Fibroblast of mammary gland (primary cell): ENCODE results near the gene ATIC.
A peak's percentile ranks its signal among the peaks of the same experiment; 100 is the strongest.

Experiments
- DNase-seq: peaks from one replicate; pipeline ENCODE4 v3.0.0-alpha.2; 2010; ENCODE audit warnings: low read depth
- H3K4me3 ChIP-seq: 2 replicates; pipeline ENCODE4 v1.5.1; 2011; ENCODE audit warnings: low read depth, mild to moderate bottlenecking, low read length, moderate library complexity; ENCODE audit not compliant: control insufficient read depth
- CTCF ChIP-seq: conservative IDR thresholded peaks from 2 replicates; pipeline ENCODE4 v1.5.1; 2011; ENCODE audit warnings: low read depth, low read length, inconsistent platforms; ENCODE audit not compliant: control insufficient read depth, insufficient read depth

ATIC gene

DNA sequence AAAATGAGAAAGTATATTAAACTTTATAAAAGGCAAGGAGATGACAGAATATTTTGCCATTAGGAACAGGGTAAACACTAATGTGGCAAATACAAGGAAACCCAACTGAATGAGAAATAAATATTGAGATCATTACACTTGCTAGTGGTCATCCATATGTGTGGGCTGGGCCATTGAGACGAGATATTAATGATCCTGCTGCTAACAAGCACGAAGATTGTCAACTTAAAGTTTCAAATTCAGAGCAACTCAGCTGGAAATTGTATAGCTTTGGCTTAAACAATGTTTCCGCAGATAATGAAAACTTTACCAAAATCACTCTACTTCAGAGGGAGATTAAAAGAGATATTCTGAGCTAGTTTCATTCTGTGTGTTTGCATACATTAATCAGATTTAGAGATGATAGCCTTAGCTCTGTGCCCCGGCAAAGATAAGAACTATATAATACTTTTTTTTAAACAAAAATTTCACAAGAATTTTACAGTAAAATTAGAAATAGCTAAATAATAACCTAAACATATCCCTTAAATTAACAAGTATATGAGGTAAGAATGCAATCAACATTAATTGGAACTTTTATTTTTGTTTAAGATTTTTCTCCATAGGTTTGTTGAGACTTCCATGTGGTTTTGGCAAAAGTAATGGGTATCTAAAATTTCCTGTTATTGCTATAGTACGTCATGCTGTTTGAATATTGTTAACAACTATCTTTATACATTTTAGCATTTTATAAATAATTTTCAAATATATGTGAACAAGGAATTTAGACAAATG is 84.0 kb downstream of the ATIC start:
- H3K4me3 ChIP-seq = no peak overlapping the region
- TF ChIP-seq CTCF = no peak
- no peak for DNase-seq

DNA sequence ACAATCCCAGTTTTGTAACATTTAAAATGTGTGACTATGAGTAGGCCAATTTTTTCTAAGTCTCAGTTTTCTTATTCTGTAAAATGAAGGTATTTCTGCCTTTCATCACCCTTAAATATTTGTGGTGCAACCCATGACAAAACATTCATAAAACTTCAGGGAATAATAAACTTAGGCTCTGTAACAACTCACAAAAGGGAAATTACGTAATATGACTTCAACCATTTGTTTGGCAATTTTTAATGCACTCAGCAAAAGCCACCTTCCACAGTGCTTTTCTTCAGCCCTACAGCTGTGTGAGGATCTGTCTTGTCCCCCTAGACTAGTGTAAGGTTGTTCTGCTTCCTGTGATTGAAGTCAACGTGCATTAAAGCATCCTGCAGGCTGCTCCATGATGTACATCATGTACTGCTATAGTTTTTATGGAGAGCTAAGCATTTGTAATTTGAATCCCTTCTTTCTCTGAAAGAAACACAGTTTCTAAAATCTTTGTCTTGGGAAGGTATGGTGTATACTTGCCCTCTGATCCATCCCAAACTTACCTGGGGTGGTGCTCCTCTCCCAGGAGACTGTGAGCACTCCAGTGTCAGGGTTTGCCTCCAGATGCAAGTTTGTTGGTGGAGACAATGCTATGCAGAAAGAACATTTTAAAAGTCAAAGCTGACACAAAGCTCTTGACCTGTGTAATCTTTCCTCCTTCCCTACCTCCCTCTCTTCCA is 84.9 kb downstream of the ATIC start:
- TF ChIP-seq CTCF = no peak
- DNase-seq = no peak
- no peak overlapping the region for H3K4me3 ChIP-seq

GRCh38 chr2:215397632-215398341 is 85.9 kb downstream of the ATIC start:
- no peak overlapping the region for H3K4me3 ChIP-seq
- DNase-seq = no peak
- TF ChIP-seq CTCF = peak; percentile 16

DNA sequence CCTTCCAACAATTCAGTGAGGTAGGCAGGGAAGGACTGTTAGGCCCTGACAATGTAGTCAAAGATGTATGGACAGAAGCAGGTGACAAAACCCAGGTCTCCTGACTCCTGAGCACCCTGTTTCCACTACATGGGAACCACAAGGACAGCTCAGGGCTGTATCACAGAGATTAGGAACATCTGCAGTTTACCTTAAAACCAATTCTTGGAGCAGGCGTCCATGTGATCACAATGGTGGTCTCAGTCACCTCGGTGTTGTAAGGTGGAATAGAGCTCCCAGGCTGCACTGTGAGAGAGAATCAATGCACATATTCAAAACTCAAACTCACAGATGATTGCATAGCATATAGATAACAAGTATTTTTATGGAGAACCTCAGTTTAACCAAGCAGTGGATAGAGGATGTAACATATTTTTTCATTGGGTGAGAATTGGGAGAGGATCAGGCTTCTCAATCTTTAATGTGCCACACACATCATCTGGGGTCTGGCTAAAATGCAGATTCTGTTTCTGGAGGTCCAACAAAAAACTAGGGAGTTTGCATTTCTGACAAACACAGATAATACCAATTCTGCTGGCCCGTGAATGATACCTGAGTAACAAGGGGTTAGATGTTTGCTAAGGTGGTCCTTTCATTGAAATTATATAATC is 87.3 kb downstream of the ATIC start:
- no peak overlapping the region for H3K4me3 ChIP-seq
- DNase-seq = no peak
- no peak for TF ChIP-seq CTCF
